HEK293T (cell line): ENCODE results near the gene AKT1.

Source experiments
- BHLHE40 ChIP-seq: fragments of 450-650 bp; IDR thresholded peaks from 2 replicates; pipeline ENCODE4 v1.6.1; 2016; ENCODE audit warnings: mild to moderate bottlenecking, moderate library complexity, borderline replicate concordance
- ELF4 ChIP-seq: fragments of 450-650 bp; IDR thresholded peaks from 2 replicates; pipeline ENCODE4 v1.6.1; 2017; ENCODE audit warnings: antibody characterized with exemption
- FOXK2 ChIP-seq: fragments of 450-650 bp; IDR thresholded peaks from 2 replicates; pipeline ENCODE4 v1.6.1; 2016; ENCODE audit warnings: mild to moderate bottlenecking
- FOXM1 ChIP-seq: fragments of 450-650 bp; IDR thresholded peaks from 2 replicates; pipeline ENCODE4 v1.6.1; 2017; ENCODE audit warnings: mild to moderate bottlenecking, borderline replicate concordance
- HDGF ChIP-seq: fragments of 450-650 bp; IDR thresholded peaks from 2 replicates; pipeline ENCODE4 v1.6.1; 2017; ENCODE audit warnings: antibody characterized with exemption, borderline replicate concordance
- SP1 ChIP-seq: fragments of 450-650 bp; IDR thresholded peaks from 2 replicates; pipeline ENCODE4 v1.6.1; 2017
- SUZ12 ChIP-seq: fragments of 450-650 bp; IDR thresholded peaks from 2 replicates; pipeline ENCODE4 v1.6.1; 2016; ENCODE audit warnings: mild to moderate bottlenecking
- TARDBP ChIP-seq: fragments of 450-650 bp; IDR thresholded peaks from 2 replicates; pipeline ENCODE4 v1.6.1; 2016

DNA sequence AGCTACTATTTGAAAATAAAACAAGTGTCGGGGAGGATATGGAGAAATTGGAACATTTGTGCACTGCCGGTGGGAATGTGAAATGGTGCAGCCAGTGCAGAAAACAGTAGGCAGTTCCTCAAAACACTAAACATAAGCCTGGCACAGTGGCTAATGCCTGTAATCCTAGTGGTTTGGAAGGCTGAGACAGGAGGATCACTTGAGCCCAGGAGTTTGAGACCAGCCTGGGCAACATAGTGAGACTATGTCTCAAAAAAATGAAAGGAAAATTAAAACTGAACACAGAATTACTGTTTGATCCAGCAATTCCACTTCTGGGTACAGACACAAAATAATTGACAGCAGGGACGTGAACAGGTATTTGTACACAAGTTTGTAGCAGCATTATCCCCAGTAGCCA is 30.0 kb downstream of the AKT1 start:
- TF ChIP-seq FOXK2 (no peak), FOXM1 (no peak), ELF4 (no peak), HDGF (no peak), SUZ12 (no peak), SP1 (no peak), BHLHE40 (no peak), TARDBP (no peak)
